SU-DHL-6 (cell line): ENCODE measurements around the gene ARHGAP26.

Experiments used
- H2AFZ ChIP-seq: fragments of 200-600 bp; sonication (generic); 2 replicates; pipeline ENCODE4 v1.6.1; 2014; ENCODE audit warnings: low read depth, mild to moderate bottlenecking, moderate library complexity, mixed read lengths, antibody characterized with exemption, low read length; ENCODE audit not compliant: severe bottlenecking
- H3F3A ChIP-seq: fragments of 200-600 bp; shearing (Covaris generic); 2 replicates; pipeline ENCODE4 v1.6.0; 2016; ENCODE audit warnings: antibody characterized with exemption, mild to moderate bottlenecking; ENCODE audit not compliant: insufficient read depth
- H3K27ac ChIP-seq: fragments of 200-600 bp; sonication (generic); 2 replicates; pipeline ENCODE4 v1.5.1; 2016; ENCODE audit warnings: low read depth, mild to moderate bottlenecking, low read length, moderate library complexity, mixed read lengths
- H3K27me3 ChIP-seq: fragments of 200-600 bp; sonication (generic), shearing (Covaris generic); 2 replicates; pipeline ENCODE4 v1.6.0; 2014; ENCODE audit warnings: mild to moderate bottlenecking, low read length
- H3K36me3 ChIP-seq: fragments of 200-600 bp; sonication (generic); 2 replicates; pipeline ENCODE4 v1.6.1; 2014; ENCODE audit warnings: mild to moderate bottlenecking, low read length, mixed read lengths
- H3K4me2 ChIP-seq: fragments of 300-600, 200-600 bp; shearing (Covaris generic), sonication (generic); 2 replicates; pipeline ENCODE4 v1.6.0; 2014; ENCODE audit warnings: low read length, low read depth, mild to moderate bottlenecking; ENCODE audit not compliant: poor library complexity, severe bottlenecking
- H3K4me3 ChIP-seq: fragments of 200-600 bp; sonication (generic); 2 replicates; pipeline ENCODE4 v1.5.1; 2014; ENCODE audit warnings: antibody characterized with exemption, low read length, mild to moderate bottlenecking, mixed read lengths; ENCODE audit not compliant: insufficient read depth, poor library complexity, severe bottlenecking
- H3K79me2 ChIP-seq: fragments of 200-600 bp; sonication (generic); 2 replicates; pipeline ENCODE4 v1.6.1; 2014; ENCODE audit warnings: mild to moderate bottlenecking, low read length, moderate library complexity; ENCODE audit not compliant: insufficient read depth
- H3K9ac ChIP-seq: fragments of 200-600 bp; sonication (generic); 2 replicates; pipeline ENCODE4 v1.7.0; 2014; ENCODE audit warnings: mild to moderate bottlenecking, low read length
- H3K9me2 ChIP-seq: fragments of 200-600 bp; sonication (generic); replicated peaks from 2 replicates; pipeline ENCODE4 v1.6.1; 2014; ENCODE audit warnings: low read length; ENCODE audit not compliant: insufficient read depth
- H3K9me3 ChIP-seq: fragments of 200-600 bp; sonication (generic); 2 replicates; pipeline ENCODE4 v1.6.1; 2014; ENCODE audit warnings: low read length, mixed read lengths; ENCODE audit not compliant: insufficient read depth
- H4K20me1 ChIP-seq: fragments of 200-600 bp; sonication (generic); 2 replicates; pipeline ENCODE4 v1.6.1; 2014; ENCODE audit warnings: low read depth, mild to moderate bottlenecking, antibody characterized with exemption, low read length, moderate library complexity, mixed read lengths
- CTCF ChIP-seq: fragments of 200-600 bp; sonication (generic); IDR thresholded peaks from one replicate; pipeline ENCODE4 v1.5.1; 2017; ENCODE audit warnings: antibody characterized with exemption, mild to moderate bottlenecking, low read length, moderate library complexity; ENCODE audit not compliant: insufficient read depth, poor library complexity, severe bottlenecking
- EZH2phosphoT487 ChIP-seq: fragments of 200-600 bp; sonication (generic), shearing (Covaris generic); conservative IDR thresholded peaks from 2 replicates; pipeline ENCODE4 v1.6.1; 2018; ENCODE audit warnings: mild to moderate bottlenecking, antibody characterized with exemption, low read length, moderate library complexity, mixed read lengths

Gene ARHGAP26

GRCh38 chr5:142841511-142842265 lies 71.5 kb downstream of the ARHGAP26 start:
- no peaks in the 10 kb centered on the region for H3K36me3 ChIP-seq
- H3K4me3 ChIP-seq = no peak overlapping the region
- no peak overlapping the region for H3K9ac ChIP-seq
- no peak for TF ChIP-seq CTCF
- no peak for TF ChIP-seq EZH2phosphoT487
- H3F3A ChIP-seq = no peaks in the 10 kb centered on the region
- H3K4me2 ChIP-seq = no peak overlapping the region
- H3K27me3 ChIP-seq = no peaks in the 10 kb centered on the region
- no peaks in the 10 kb centered on the region for H4K20me1 ChIP-seq
- H3K9me3 ChIP-seq = no peaks in the 10 kb centered on the region
- H3K9me2 ChIP-seq = no peaks in the 10 kb centered on the region
- H3K79me2 ChIP-seq = no peaks in the 10 kb centered on the region
- H3K27ac ChIP-seq = no peak overlapping the region
- no peak overlapping the region for H2AFZ ChIP-seq

- H3F3A ChIP-seq = no peaks in the 10 kb centered on the region
- H4K20me1 ChIP-seq = no peaks in the 10 kb centered on the region
- H3K36me3 ChIP-seq = no peaks in the 10 kb centered on the region
- no peaks in the 10 kb centered on the region for H3K79me2 ChIP-seq
- H3K4me3 ChIP-seq = no peak overlapping the region
- no peak overlapping the region for H3K27ac ChIP-seq
- no peak overlapping the region for H2AFZ ChIP-seq
- H3K9me2 ChIP-seq = no peaks in the 10 kb centered on the region
- TF ChIP-seq CTCF (no peak), EZH2phosphoT487 (no peak)
- H3K27me3 ChIP-seq = no peaks in the 10 kb centered on the region
- H3K9me3 ChIP-seq = no peaks in the 10 kb centered on the region
- no peak overlapping the region for H3K4me2 ChIP-seq
- no peak overlapping the region for H3K9ac ChIP-seq
These were observed 73.1 kb downstream of the ARHGAP26 start for GRCh38 chr5:142842994-142843905.

GRCh38 chr5:142844866-142845265 lies 74.7 kb downstream of the ARHGAP26 start:
- H3K36me3 ChIP-seq = no peaks in the 10 kb centered on the region
- H3F3A ChIP-seq = no peaks in the 10 kb centered on the region
- TF ChIP-seq CTCF (no peak), EZH2phosphoT487 (no peak)
- no peaks in the 10 kb centered on the region for H3K9me3 ChIP-seq
- H3K27ac ChIP-seq = no peak overlapping the region
- no peak overlapping the region for H3K4me2 ChIP-seq
- H4K20me1 ChIP-seq = no peaks in the 10 kb centered on the region
- H2AFZ ChIP-seq = no peak overlapping the region
- no peaks in the 10 kb centered on the region for H3K79me2 ChIP-seq
- H3K27me3 ChIP-seq = no peaks in the 10 kb centered on the region
- no peak overlapping the region for H3K4me3 ChIP-seq
- H3K9me2 ChIP-seq = no peaks in the 10 kb centered on the region
- no peak overlapping the region for H3K9ac ChIP-seq
